Measurements from ENCODE around the gene P3H3.

The P3H3 gene

GRCh38 chr12:6796576-6796975 is 31.6 kb upstream of the P3H3 start:
- TF ChIP-seq FOXP2 (optimal IDR thresholded peaks at IDR 0.05; ENCODE audit: borderline replicate concordance, extremely low read depth, extremely low read length, insufficient read depth): no peak
- no peak for TF ChIP-seq POLR2AphosphoS5 (IDR thresholded peaks at IDR 0.05; ENCODE audit: low read depth, low read length)
- no peak for TF ChIP-seq REST (IDR thresholded peaks at IDR 0.05; ENCODE audit: insufficient read depth in 1 of 2, low read depth in 2 of 2, low read length in 2 of 2)
- no peak for TF ChIP-seq TAF1 (IDR thresholded peaks at IDR 0.05; ENCODE audit: borderline replicate concordance, insufficient read depth, low read length)
- TF ChIP-seq SIN3A (IDR thresholded peaks at IDR 0.05; ENCODE audit: borderline replicate concordance, insufficient read depth, low read length): no peak

GRCh38 chr12:6799147-6799546 is 29.1 kb upstream of the P3H3 start:
- TF ChIP-seq SIN3A (IDR thresholded peaks at IDR 0.05; ENCODE audit: borderline replicate concordance, insufficient read depth, low read length) (no peak), FOXP2 (optimal IDR thresholded peaks at IDR 0.05; ENCODE audit: borderline replicate concordance, extremely low read depth, extremely low read length, insufficient read depth) (no peak), REST (IDR thresholded peaks at IDR 0.05; ENCODE audit: insufficient read depth in 1 of 2, low read depth in 2 of 2, low read length in 2 of 2) (no peak), POLR2AphosphoS5 (IDR thresholded peaks at IDR 0.05; ENCODE audit: low read depth, low read length) (no peak), TAF1 (IDR thresholded peaks at IDR 0.05; ENCODE audit: borderline replicate concordance, insufficient read depth, low read length) (no peak)

GRCh38 chr12:6807170-6807569 is 21.0 kb upstream of the P3H3 start:
- no peak for TF ChIP-seq POLR2AphosphoS5 (IDR thresholded peaks at IDR 0.05; ENCODE audit: low read depth, low read length)
- no peak for TF ChIP-seq TAF1 (IDR thresholded peaks at IDR 0.05; ENCODE audit: borderline replicate concordance, insufficient read depth, low read length)

- TF ChIP-seq SIN3A (IDR thresholded peaks at IDR 0.05; ENCODE audit: borderline replicate concordance, insufficient read depth, low read length): no peak
Measured at GRCh38 chr12:6809056-6809455, 19.2 kb upstream of the P3H3 start.

GRCh38 chr12:6810758-6811157 is 17.4 kb upstream of the P3H3 start:
- TF ChIP-seq POLR2AphosphoS5 (IDR thresholded peaks at IDR 0.05; ENCODE audit: low read depth, low read length) (no peak), TAF1 (IDR thresholded peaks at IDR 0.05; ENCODE audit: borderline replicate concordance, insufficient read depth, low read length) (no peak), REST (IDR thresholded peaks at IDR 0.05; ENCODE audit: insufficient read depth in 1 of 2, low read depth in 2 of 2, low read length in 2 of 2) (no peak), FOXP2 (optimal IDR thresholded peaks at IDR 0.05; ENCODE audit: borderline replicate concordance, extremely low read depth, extremely low read length, insufficient read depth) (no peak), SIN3A (IDR thresholded peaks at IDR 0.05; ENCODE audit: borderline replicate concordance, insufficient read depth, low read length) (no peak)

- TF ChIP-seq REST (IDR thresholded peaks at IDR 0.05; ENCODE audit: insufficient read depth in 1 of 2, low read depth in 2 of 2, low read length in 2 of 2) (no peak), FOXP2 (optimal IDR thresholded peaks at IDR 0.05; ENCODE audit: borderline replicate concordance, extremely low read depth, extremely low read length, insufficient read depth) (no peak), SIN3A (IDR thresholded peaks at IDR 0.05; ENCODE audit: borderline replicate concordance, insufficient read depth, low read length) (no peak), POLR2AphosphoS5 (IDR thresholded peaks at IDR 0.05; ENCODE audit: low read depth, low read length) (no peak), TAF1 (IDR thresholded peaks at IDR 0.05; ENCODE audit: borderline replicate concordance, insufficient read depth, low read length) (no peak)
Measured at GRCh38 chr12:6813363-6813762, 14.8 kb upstream of the P3H3 start.
